Activated T-helper 1 cell treated with anti-CD3 and anti-CD28 coated beads, Interleukin-2, amount 50 U/mL, for 16 hours (primary cell): ENCODE data around the gene DCUN1D1.
"Not testable (repeated sequence)": the region's sequence is repeated elsewhere in the genome, so short reads cannot be mapped to it uniquely, and the experiment has no call there.

Experiments used
- DNase-seq, 2 donors: peaks; one replicate each; pipeline ENCODE4 v3.0.0-alpha.2; 2020; ENCODE audit warnings: low read depth in 1 of 2, low spot score in 1 of 2

The DCUN1D1 gene

GRCh38 chr3:182980204-182981037, at the start of gene DCUN1D1:
TSS of gene DCUN1D1 (minus strand) at chr3:182980538. CDS start at chr3:182980489, 49 bp downstream.
- DNase-seq: peak; percentile 75 to 85

- DNase-seq: no peak
Observed at GRCh38 chr3:183028416-183028815, 48.1 kb upstream of the DCUN1D1 start.

GRCh38 chr3:183027276-183027675, 46.9 kb upstream of the DCUN1D1 start:
- no peak for DNase-seq

- no peak for DNase-seq
Observed at GRCh38 chr3:183022936-183023516, 42.7 kb upstream of the DCUN1D1 start.

- DNase-seq: no peak
Observed at GRCh38 chr3:183018421-183019192, 38.3 kb upstream of the DCUN1D1 start.

GRCh38 chr3:183015185-183015584, 34.8 kb upstream of the DCUN1D1 start:
- no peak for DNase-seq

GRCh38 chr3:183013856-183014255, 33.5 kb upstream of the DCUN1D1 start:
- DNase-seq: no peak

GRCh38 chr3:183013074-183013473, 32.7 kb upstream of the DCUN1D1 start:
- DNase-seq: no peak

GRCh38 chr3:183008800-183009199, 28.5 kb upstream of the DCUN1D1 start:
- DNase-seq: no peak

GRCh38 chr3:183008303-183008702, 28.0 kb upstream of the DCUN1D1 start:
- no peak for DNase-seq

GRCh38 chr3:183006396-183007002, 26.2 kb upstream of the DCUN1D1 start:
- DNase-seq: no peak

GRCh38 chr3:182999767-183000166, 19.4 kb upstream of the DCUN1D1 start:
- DNase-seq: no peak

GRCh38 chr3:182993486-182994201, 13.3 kb upstream of the DCUN1D1 start:
- not testable (repeated sequence) for DNase-seq

GRCh38 chr3:182989566-182989965, 9.2 kb upstream of the DCUN1D1 start:
- DNase-seq: no peak

GRCh38 chr3:182986021-182986420, 5.7 kb upstream of the DCUN1D1 start:
- DNase-seq: no peak

- no peak for DNase-seq
Observed at GRCh38 chr3:182983876-182984275, 3.5 kb upstream of the DCUN1D1 start.

GRCh38 chr3:182981038-182981380, 671 bp upstream of the DCUN1D1 start:
- DNase-seq: no peak

GRCh38 chr3:182979674-182980191, 605 bp downstream of the DCUN1D1 start:
- DNase-seq: no peak

- DNase-seq: no peak
Observed at GRCh38 chr3:182979103-182979673, 1.1 kb downstream of the DCUN1D1 start.

GRCh38 chr3:182978387-182978786, 2.0 kb downstream of the DCUN1D1 start:
- no peak for DNase-seq
